GM10266 (cell line): ENCODE data around the gene HNRNPA2B1.

Experiments
- DNase-seq: peaks from one replicate; pipeline ENCODE4 v3.0.0; 2012; ENCODE audit errors: extremely low spot score
- TF ChIP-seq, protein P1 (sequence below): IDR thresholded peaks from 2 replicates; pipeline ENCODE4 v1.5.1; 2012; ENCODE audit warnings: mild to moderate bottlenecking, low read depth; ENCODE audit not compliant: control insufficient read depth, insufficient read depth; ENCODE audit errors: missing control alignments

The HNRNPA2B1 gene

GRCh38 chr7:26202019-26202990 is 1.8 kb upstream of the HNRNPA2B1 start:
- DNase-seq: peak; percentile 61

GRCh38 chr7:26201247-26202018 is 887 bp upstream of the HNRNPA2B1 start, which contains the start of gene CBX3:
Gene CBX3 (plus strand): TSS chr7:26201745. CDS start chr7:26202999, 1,254 bp downstream.
- TF ChIP-seq, protein P1, sequence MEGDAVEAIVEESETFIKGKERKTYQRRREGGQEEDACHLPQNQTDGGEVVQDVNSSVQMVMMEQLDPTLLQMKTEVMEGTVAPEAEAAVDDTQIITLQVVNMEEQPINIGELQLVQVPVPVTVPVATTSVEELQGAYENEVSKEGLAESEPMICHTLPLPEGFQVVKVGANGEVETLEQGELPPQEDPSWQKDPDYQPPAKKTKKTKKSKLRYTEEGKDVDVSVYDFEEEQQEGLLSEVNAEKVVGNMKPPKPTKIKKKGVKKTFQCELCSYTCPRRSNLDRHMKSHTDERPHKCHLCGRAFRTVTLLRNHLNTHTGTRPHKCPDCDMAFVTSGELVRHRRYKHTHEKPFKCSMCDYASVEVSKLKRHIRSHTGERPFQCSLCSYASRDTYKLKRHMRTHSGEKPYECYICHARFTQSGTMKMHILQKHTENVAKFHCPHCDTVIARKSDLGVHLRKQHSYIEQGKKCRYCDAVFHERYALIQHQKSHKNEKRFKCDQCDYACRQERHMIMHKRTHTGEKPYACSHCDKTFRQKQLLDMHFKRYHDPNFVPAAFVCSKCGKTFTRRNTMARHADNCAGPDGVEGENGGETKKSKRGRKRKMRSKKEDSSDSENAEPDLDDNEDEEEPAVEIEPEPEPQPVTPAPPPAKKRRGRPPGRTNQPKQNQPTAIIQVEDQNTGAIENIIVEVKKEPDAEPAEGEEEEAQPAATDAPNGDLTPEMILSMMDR: no peak
- peak; percentile 92 for DNase-seq

More at GRCh38 chr7:26202019-26202990, 1.8 kb upstream of the HNRNPA2B1 start:
- TF ChIP-seq, protein P1: no peak

- TF ChIP-seq, protein P1: no peak
- DNase-seq: peak; percentile 35
These were observed 505 bp downstream of the HNRNPA2B1 start for GRCh38 chr7:26200038-26200443.

DNA sequence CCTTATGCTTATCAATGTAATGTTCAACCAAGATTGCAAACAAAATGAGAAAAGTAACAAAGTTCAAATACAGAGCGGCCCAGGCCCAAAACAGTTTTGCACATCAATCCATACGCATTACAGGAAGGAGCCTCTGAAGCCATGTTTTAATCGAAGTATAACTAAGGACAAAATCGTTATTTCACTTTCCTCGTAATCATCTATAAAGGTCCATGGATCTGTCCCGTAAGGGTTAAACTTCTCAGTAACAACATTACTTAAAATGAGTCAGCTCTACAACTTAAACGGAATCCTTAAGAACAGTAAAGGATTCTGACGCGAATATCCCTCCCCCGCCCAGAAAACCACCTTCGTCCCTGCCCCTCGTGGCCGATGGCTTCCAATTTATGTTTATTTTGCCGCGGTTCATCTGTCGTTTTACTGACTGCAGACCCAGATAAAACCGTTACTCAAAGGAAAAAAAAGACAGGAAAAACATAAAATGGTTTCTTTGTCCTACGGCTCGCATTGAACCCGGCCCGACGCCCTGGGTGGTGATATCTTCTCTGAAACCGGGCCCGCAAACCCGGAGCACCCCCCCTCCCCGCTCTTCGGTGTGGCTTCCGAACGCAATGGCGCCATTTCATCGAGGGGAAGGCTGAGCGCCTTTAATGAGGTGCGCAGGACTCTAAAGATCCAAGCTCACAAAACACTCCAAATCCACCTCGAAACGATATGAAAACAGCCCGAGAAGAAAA is 1.1 kb downstream of the HNRNPA2B1 start:
- TF ChIP-seq, protein P1: no peak
- DNase-seq: no peak

GRCh38 chr7:26198781-26199169 is 1.8 kb downstream of the HNRNPA2B1 start:
- no peak for DNase-seq

GRCh38 chr7:26198133-26198780 is 2.3 kb downstream of the HNRNPA2B1 start:
- TF ChIP-seq, protein P1: peak; percentile 63
- DNase-seq: no peak

More at GRCh38 chr7:26198781-26199169, 1.8 kb downstream of the HNRNPA2B1 start:
- TF ChIP-seq, protein P1: no peak
